Ascending aorta (tissue), 2 donors: ENCODE measurements around the gene SHISA7. TPM values are rescaled to one million over a fixed set of nuclear protein-coding genes. Genes with fewer than 3 reads are reported as not detected.

Experiments
- DNase-seq, 2 donors: peaks; one replicate each; pipeline ENCODE4 v3.0.0-alpha.2; 2019; ENCODE audit warnings: low spot score in 2 of 2
- H3K27ac ChIP-seq, 2 donors: fragments of 200-600 bp; sonication (generic); one replicate each; pipeline ENCODE4 v1.5.1; 2016 to 2017; ENCODE audit warnings: mild to moderate bottlenecking in 1 of 2
- H3K27me3 ChIP-seq: fragments of 200-600 bp; sonication (generic); one replicate; pipeline ENCODE4 v1.5.1; 2017
- H3K36me3 ChIP-seq, 2 donors: fragments of 200-600 bp; sonication (generic); one replicate each; pipeline ENCODE4 v1.5.1; 2016
- H3K4me1 ChIP-seq, 2 donors: fragments of 200-600 bp; sonication (generic); one replicate each; pipeline ENCODE4 v1.5.1; 2016 to 2017; ENCODE audit warnings: mild to moderate bottlenecking in 1 of 2
- H3K4me3 ChIP-seq, 2 donors: fragments of 200-600 bp; sonication (generic); one replicate each; pipeline ENCODE4 v1.5.1; 2016 to 2017; ENCODE audit warnings: mild to moderate bottlenecking in 1 of 2
- H3K9me3 ChIP-seq, 2 donors: fragments of 200-600 bp; sonication (generic); one replicate each; pipeline ENCODE4 v1.5.1; 2016
- CTCF ChIP-seq, 3 experiments: fragments of 200-600 bp in 2 of 3; fragments of 450-650 bp in 1 of 3; sonication (generic) in 2 of 3; IDR thresholded peaks; one replicate each; pipeline ENCODE4 v1.5.1; 2016 to 2019; ENCODE audit warnings: antibody characterized with exemption in 3 of 3, mild to moderate bottlenecking in 1 of 3, moderate library complexity in 1 of 3
- intact Hi-C: fragments of 100-400 bp; cut with DNase I; formaldehyde crosslinking; loops from one replicate; pipeline ENCODE4 v1.15.1; 2023
- total RNA-seq: library from RNA; depleted of rRNA; stranded (reverse); fragments of >200 nt; gene quantifications from one replicate; pipeline ENCODE4 v1.1.0, GENCODE V29; 2016

The SHISA7 gene
- total RNA-seq, 1 donor from 2014 or later, result 0.85 TPM

GRCh38 chr19:55462722-55463121 is 19.6 kb upstream of the SHISA7 start:
- Histone ChIP-seq H3K4me3 (no peak overlapping the region), H3K36me3 (no peaks in the 10 kb centered on the region), H3K9me3 (no peaks in the 10 kb centered on the region), H3K4me1 (peaks cover 0 to 11% of the 10 kb centered on the region in 2 donors), H3K27ac (no peak overlapping the region), H3K27me3 (no peaks in the 10 kb centered on the region)
- TF ChIP-seq CTCF (IDR thresholded peaks at IDR 0.05), result no peak
- intact Hi-C loops, result loop anchor here (5.0 kb wide), 2 partner anchors 160 to 180 kb away; partner anchors contain the start of genes BRSK1, HSPBP1 and ZNF784
- DNase-seq, result no peak

GRCh38 chr19:55461974-55462626 is 19.0 kb upstream of the SHISA7 start:
- no peaks in the 10 kb centered on the region for H3K27me3 ChIP-seq
- peaks cover 0 to 5% of the 10 kb centered on the region in 2 donors for H3K4me1 ChIP-seq
- DNase-seq, result no peak
- intact Hi-C loops, result loop anchor here (1.0 to 5.0 kb wide), 7 partner anchors 14 to 345 kb away; partner anchors contain the start of genes BRSK1, FIZ1, HSPBP1 and PPP1R12C
- H3K27ac ChIP-seq, result peak overlapping the region; percentile 67 to 73
- peak overlapping the region; percentile 58 to 69 for H3K4me3 ChIP-seq
- TF ChIP-seq CTCF (IDR thresholded peaks at IDR 0.05), result no peak
- H3K36me3 ChIP-seq, result no peaks in the 10 kb centered on the region
- H3K9me3 ChIP-seq, result no peaks in the 10 kb centered on the region

- peak; percentile 100 for DNase-seq
- no peak for TF ChIP-seq CTCF (IDR thresholded peaks at IDR 0.05)
- Histone ChIP-seq H3K9me3 (no peaks in the 10 kb centered on the region), H3K36me3 (no peaks in the 10 kb centered on the region), H3K4me1 (peaks cover 0 to 5% of the 10 kb centered on the region in 2 donors), H3K27me3 (no peaks in the 10 kb centered on the region), H3K27ac (peak within 1 kb of the TSS; percentile 67 to 79), H3K4me3 (peak within 1 kb of the TSS; percentile 58 to 77)
- intact Hi-C loops, result loop anchor here (1.0 to 5.0 kb wide), 7 partner anchors 15 to 345 kb away; partner anchors contain the start of genes BRSK1, FIZ1, HSPBP1 and PPP1R12C
Observed at GRCh38 chr19:55461259-55461973, 18.3 kb upstream of the SHISA7 start, which contains the start of gene ISOC2. ISOC2 (minus strand) TSS chr19:55461642; CDS start chr19:55456486, 5,156 bp downstream.

- no peak for TF ChIP-seq CTCF (IDR thresholded peaks at IDR 0.05)
- Histone ChIP-seq H3K27me3 (no peaks in the 10 kb centered on the region), H3K36me3 (peaks cover 0 to under 1% of the 10 kb centered on the region in 2 donors), H3K27ac (peak overlapping the region; percentile 61 to 79), H3K4me3 (peak overlapping the region; percentile 58 to 77), H3K4me1 (peaks cover 0 to 5% of the 10 kb centered on the region in 2 donors), H3K9me3 (no peaks in the 10 kb centered on the region)
- intact Hi-C loops, result loop anchor here (1.0 to 5.0 kb wide), 7 partner anchors 16 to 344 kb away; partner anchors contain the start of genes BRSK1, FIZ1, HSPBP1 and PPP1R12C
- DNase-seq, result peak in 1 of 2 donors; percentile 86
Observed at GRCh38 chr19:55460670-55461258, 17.7 kb upstream of the SHISA7 start.

GRCh38 chr19:55459950-55460657 is 17.0 kb upstream of the SHISA7 start:
- Histone ChIP-seq H3K27ac (peak overlapping the region in 1 of 2 donors; percentile 79), H3K27me3 (no peaks in the 10 kb centered on the region), H3K4me1 (peaks cover 0 to 5% of the 10 kb centered on the region in 2 donors), H3K36me3 (peaks cover 0 to 6% of the 10 kb centered on the region in 2 donors), H3K9me3 (no peaks in the 10 kb centered on the region), H3K4me3 (peak overlapping the region; percentile 58 to 77)
- DNase-seq, result no peak
- intact Hi-C loops, result loop anchor here (2.0 to 5.0 kb wide), 4 partner anchors 75 to 343 kb away; partner anchors contain the start of genes BRSK1, HSPBP1, PPP1R12C and RPL28
- TF ChIP-seq CTCF (IDR thresholded peaks at IDR 0.05), result no peak
